22Rv1 (cell line): ENCODE results near the gene ASPN.

Source experiments
- H3K27ac ChIP-seq: fragments of 450-650 bp; 2 replicates; pipeline ENCODE4 v1.5.1; 2017
- ZFX ChIP-seq: fragments of 450-650 bp; IDR thresholded peaks from 2 replicates; pipeline ENCODE4 v1.6.1; 2017; ENCODE audit warnings: antibody characterized with exemption, borderline replicate concordance
- TF ChIP-seq, protein P1 (sequence below): fragments of 450-650 bp; IDR thresholded peaks from 2 replicates; pipeline ENCODE4 v1.5.1; 2017; ENCODE audit warnings: mild to moderate bottlenecking

Gene ASPN

DNA sequence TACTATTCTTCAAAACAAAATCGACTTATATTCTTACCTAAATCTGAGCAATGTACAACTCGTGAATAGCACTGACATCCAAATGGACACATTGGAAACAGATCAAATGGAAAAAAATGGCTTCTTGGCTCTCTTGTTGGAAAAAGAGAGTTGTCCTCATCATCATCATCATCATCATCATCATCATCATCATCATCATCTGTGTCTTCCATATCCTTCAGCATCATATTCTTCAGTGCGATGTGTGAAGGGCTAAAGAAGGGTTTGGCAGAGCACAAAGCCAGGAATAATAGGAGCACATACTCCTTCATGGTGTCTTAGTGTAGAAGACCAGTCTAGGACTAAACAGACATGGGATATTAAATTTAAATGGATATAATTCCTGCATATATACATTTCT lies 7.7 kb downstream of the ASPN start:
- TF ChIP-seq ZFX: no peak
- TF ChIP-seq, protein P1, sequence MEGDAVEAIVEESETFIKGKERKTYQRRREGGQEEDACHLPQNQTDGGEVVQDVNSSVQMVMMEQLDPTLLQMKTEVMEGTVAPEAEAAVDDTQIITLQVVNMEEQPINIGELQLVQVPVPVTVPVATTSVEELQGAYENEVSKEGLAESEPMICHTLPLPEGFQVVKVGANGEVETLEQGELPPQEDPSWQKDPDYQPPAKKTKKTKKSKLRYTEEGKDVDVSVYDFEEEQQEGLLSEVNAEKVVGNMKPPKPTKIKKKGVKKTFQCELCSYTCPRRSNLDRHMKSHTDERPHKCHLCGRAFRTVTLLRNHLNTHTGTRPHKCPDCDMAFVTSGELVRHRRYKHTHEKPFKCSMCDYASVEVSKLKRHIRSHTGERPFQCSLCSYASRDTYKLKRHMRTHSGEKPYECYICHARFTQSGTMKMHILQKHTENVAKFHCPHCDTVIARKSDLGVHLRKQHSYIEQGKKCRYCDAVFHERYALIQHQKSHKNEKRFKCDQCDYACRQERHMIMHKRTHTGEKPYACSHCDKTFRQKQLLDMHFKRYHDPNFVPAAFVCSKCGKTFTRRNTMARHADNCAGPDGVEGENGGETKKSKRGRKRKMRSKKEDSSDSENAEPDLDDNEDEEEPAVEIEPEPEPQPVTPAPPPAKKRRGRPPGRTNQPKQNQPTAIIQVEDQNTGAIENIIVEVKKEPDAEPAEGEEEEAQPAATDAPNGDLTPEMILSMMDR: no peak

DNA sequence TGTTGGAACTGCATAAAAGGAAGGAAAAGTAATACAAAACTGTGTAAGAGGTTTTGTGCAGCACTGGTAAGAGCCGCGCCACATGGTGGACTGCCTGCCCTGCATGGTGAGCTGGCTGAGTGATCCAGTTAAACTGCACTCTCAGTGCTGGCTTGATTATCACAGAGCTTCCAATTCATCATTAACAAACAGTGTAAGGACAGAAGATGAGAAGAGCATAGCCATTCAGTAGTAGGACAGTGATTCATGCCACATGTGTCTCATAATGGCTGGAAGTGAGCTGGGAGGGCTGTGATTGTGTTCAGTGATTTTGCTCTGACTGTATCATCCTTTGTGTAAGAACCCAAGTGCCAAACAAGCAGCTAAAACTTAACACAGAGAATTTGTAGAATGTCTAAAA lies 14.1 kb downstream of the ASPN start:
- no peak overlapping the region for H3K27ac ChIP-seq
- TF ChIP-seq, protein P1: no peak
- TF ChIP-seq ZFX: no peak

More for the DNA sequence above, 7.7 kb downstream of the ASPN start:
- no peak overlapping the region for H3K27ac ChIP-seq

DNA sequence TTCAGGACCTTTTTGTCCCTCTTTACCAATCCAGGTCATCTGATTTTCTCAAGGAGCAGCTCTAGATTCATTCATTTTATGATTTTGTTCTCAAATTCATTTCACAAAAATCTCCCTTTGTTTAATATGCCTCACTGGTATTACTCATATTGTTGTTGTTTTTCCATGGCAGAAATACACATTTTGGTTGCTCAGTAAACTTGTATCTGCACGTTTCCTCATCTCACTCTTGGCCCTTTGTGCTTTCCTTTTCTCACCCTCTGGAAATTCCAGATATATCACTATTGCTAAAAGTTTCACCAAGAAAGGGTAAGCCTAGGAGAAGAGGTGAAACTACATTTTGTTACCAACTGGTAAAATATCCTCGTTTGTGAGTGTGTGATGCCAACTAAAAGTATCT lies 14.8 kb downstream of the ASPN start:
- no peak overlapping the region for H3K27ac ChIP-seq
- no peak for TF ChIP-seq ZFX
- TF ChIP-seq, protein P1: no peak

DNA sequence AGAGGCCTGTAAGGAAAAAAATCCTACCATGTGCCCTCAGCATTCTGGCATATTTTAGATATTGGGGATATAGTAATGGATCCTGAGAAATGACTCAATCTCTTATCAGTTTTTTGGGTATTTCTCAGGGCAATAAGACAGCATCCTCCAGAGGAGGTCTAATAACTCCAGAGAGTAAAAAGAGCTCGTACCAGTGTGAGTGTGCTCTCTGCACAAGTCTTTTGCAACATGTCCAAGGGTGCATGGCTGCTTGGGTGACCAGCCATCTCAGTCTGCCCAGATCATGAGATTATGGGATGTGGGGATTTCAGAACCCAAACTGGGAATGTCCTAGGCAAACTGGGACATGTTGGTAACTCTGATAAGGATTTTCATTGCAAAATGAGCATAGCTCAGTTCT lies 15.3 kb downstream of the ASPN start:
- TF ChIP-seq, protein P1: no peak
- H3K27ac ChIP-seq: no peak overlapping the region

DNA sequence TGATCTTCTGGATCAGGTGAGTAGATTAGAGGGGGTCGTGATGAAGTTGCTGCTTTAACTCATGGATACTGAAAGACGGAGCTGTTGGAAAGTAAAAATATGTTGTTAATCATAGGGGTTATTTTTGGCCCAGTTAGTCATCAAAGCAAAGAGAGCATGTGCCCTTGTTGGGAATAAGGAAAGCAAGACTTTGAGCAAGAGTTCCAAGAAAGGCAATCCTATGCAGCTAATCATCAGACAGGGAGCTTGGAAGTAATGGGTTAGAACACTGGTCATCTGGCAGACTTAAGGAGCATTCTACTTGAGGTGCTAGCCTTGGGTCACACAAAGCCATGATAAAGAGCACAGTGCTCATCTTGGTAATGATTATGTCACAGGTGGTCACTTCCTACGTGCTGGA lies 18.3 kb downstream of the ASPN start:
- TF ChIP-seq, protein P1: no peak
- TF ChIP-seq ZFX: no peak
- no peak overlapping the region for H3K27ac ChIP-seq

DNA sequence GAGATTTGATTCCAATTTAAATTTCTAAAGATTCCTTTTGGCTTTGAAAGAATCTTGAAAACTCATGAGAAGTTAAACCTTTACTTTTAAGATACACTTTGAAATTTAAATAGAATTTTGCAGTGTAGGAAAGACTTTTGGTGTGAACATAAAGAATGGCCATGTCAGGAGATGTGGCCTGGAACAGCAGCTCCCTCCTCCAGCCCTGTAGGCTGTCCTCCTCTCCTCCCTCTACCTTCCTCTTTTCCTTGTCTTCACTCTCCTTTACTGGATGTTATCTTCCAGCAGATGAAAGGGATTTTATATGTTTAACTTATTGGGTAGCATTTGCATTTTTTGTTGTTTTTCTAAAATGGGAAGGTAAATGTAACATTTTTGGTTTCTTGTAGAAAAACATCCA lies 18.9 kb downstream of the ASPN start:
- TF ChIP-seq ZFX: no peak
- TF ChIP-seq, protein P1: no peak
- H3K27ac ChIP-seq: no peak overlapping the region

DNA sequence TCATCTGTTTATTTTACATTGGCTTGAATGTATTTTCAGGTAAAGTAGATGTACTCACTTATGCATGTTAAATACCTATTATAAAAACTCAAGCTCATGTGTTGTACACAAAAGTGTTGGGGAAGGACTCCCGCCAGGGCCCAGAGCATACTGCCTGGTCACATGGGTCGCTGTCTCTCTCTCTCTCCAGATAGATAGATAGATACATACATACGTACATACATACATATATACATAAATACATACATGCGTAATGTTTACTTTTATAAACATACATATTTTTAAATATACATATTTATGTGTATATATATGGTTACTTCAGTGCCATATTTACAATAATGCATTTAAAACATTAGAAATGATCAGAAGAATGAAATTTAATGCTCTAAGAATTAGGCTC lies 24.7 kb downstream of the ASPN start:
- TF ChIP-seq, protein P1: no peak
- no peak for TF ChIP-seq ZFX

More for the DNA sequence above, 24.7 kb downstream of the ASPN start:
- no peak overlapping the region for H3K27ac ChIP-seq
